ENCODE data around the gene FN1.

DNA sequence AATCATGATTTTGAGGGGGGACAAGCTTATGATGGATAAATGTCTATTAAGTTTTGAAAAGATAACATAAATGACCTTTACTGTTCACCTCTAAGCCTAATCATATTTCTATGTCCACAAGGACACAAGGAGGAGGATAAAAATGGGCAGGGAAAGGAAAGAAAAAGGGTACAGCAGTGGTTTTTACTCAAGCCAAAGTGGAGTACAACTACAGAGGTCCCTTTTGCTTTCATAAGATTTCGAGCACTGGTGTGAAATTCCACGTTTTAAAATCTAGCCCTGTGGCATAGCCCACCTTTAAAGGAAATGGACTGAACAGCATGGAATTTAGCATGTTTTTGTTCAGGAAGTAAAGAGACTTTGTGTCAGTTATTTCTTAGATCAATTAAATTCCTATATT, 19.2 kb downstream of the FN1 start:
- TF ChIP-seq EP300 (IDR thresholded peaks at IDR 0.05; ENCODE audit: borderline replicate concordance) (no peak), YY1 (IDR thresholded peaks at IDR 0.05; ENCODE audit: low read depth) (no peak), ZBTB7A (IDR thresholded peaks at IDR 0.05; ENCODE audit: low read depth) (no peak), RAD21 (IDR thresholded peaks at IDR 0.05; ENCODE audit: low read depth) (no peak), FOXM1 (IDR thresholded peaks at IDR 0.05; ENCODE audit: borderline replicate concordance, low read depth) (no peak), MAX (IDR thresholded peaks at IDR 0.05) (no peak), REST (IDR thresholded peaks at IDR 0.05; ENCODE audit: low read depth) (no peak), TAF1 (IDR thresholded peaks at IDR 0.05; ENCODE audit: low read depth) (no peak), CEBPB (IDR thresholded peaks at IDR 0.05) (no peak)
- TF ChIP-seq, protein P1, sequence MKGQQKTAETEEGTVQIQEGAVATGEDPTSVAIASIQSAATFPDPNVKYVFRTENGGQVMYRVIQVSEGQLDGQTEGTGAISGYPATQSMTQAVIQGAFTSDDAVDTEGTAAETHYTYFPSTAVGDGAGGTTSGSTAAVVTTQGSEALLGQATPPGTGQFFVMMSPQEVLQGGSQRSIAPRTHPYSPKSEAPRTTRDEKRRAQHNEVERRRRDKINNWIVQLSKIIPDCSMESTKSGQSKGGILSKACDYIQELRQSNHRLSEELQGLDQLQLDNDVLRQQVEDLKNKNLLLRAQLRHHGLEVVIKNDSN (IDR thresholded peaks at IDR 0.05) = no peak

Data from Ishikawa (cell line).